Liver (tissue), 3 donors: Measurements from ENCODE around the gene BUB3.

Source experiments
- CTCF ChIP-seq: fragments of 150-350 bp; IDR thresholded peaks from 2 replicates; pipeline ENCODE4 v1.5.1; 2017; ENCODE audit warnings: improper control_type of control experiment, low read depth, low read length; ENCODE audit not compliant: missing input control
- EGR1 ChIP-seq, 2 donors: IDR thresholded peaks; 2 replicates each; pipeline ENCODE4 v1.6.1; 2016 to 2018; ENCODE audit warnings: antibody characterized with exemption in 2 of 2, low read depth in 2 of 2
- FOXA1 ChIP-seq: IDR thresholded peaks from 2 replicates; pipeline ENCODE4 v1.6.1; 2016; ENCODE audit warnings: antibody characterized with exemption
- GABPA ChIP-seq, 2 donors: IDR thresholded peaks in 1 of 2; conservative IDR thresholded peaks in 1 of 2; 2 replicates each; pipeline ENCODE4 v1.6.1; 2016; ENCODE audit warnings: antibody characterized with exemption in 2 of 2, mild to moderate bottlenecking in 1 of 2, moderate library complexity in 1 of 2
- RAD21 ChIP-seq, 2 donors: IDR thresholded peaks; 2 replicates each; pipeline ENCODE4 v1.6.1; 2016; ENCODE audit warnings: antibody characterized with exemption in 2 of 2, mild to moderate bottlenecking in 2 of 2
- RXRA ChIP-seq, 2 donors: IDR thresholded peaks; 2 replicates each; pipeline ENCODE4 v1.6.1; 2017 to 2018; ENCODE audit warnings: antibody characterized with exemption in 2 of 2, mild to moderate bottlenecking in 1 of 2
- SP1 ChIP-seq: IDR thresholded peaks from 2 replicates; pipeline ENCODE4 v1.6.1; 2018; ENCODE audit warnings: antibody characterized with exemption, mild to moderate bottlenecking
- YY1 ChIP-seq: IDR thresholded peaks from 2 replicates; pipeline ENCODE4 v1.6.1; 2016; ENCODE audit warnings: antibody characterized with exemption, mild to moderate bottlenecking
- ZBTB33 ChIP-seq: IDR thresholded peaks from 2 replicates; pipeline ENCODE4 v1.6.1; 2016; ENCODE audit warnings: antibody characterized with exemption
- TF ChIP-seq, protein P1 (sequence below): IDR thresholded peaks from 2 replicates; pipeline ENCODE4 v1.6.1; 2016; ENCODE audit warnings: antibody characterized with exemption, mild to moderate bottlenecking
- donor health status: healthy.
- donor health status: healthy.

DNA sequence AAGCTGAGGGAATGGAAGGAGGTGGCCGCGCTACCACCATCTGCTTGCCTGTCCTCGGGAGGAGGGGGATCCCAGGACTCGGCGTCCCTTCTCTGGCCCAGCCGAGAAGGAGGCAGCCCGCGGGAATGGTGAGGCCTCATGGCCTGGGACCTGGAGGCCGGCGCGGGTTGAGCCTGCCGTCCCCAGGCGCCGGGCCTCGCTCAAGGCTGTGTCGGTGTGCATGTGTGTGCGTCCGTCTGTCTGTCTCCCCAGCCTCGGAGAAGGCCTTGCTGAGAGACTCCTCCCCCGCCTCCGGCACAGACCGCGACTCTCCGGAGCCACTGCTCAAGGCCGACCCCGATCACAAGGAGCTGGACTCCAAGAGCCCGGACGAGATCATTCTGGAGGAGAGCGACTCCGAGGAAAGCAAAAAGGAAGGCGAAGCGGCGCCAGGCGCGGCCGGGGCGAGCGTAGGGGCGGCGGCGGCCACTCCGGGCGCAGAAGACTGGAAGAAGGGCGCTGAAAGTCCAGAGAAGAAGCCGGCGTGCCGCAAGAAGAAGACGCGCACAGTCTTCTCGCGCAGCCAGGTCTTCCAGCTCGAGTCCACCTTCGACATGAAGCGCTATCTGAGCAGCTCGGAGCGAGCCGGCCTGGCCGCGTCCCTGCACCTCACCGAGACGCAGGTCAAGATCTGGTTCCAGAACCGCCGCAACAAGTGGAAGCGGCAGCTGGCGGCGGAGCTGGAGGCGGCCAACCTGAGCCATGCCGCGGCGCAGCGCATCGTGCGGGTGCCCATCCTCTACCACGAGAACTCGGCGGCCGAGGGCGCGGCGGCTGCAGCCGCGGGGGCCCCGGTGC is 17.2 kb upstream of the BUB3 start:
- TF ChIP-seq CTCF (no peak), EGR1 (IDR thresholded peaks at IDR 0.05; ENCODE audit: low read depth in 2 of 2) (no peak), ZBTB33 (no peak), RAD21 (IDR thresholded peaks at IDR 0.05) (no peak), RXRA (IDR thresholded peaks at IDR 0.05) (no peak), GABPA (IDR thresholded peaks at IDR 0.05 in 1 of 2, conservative IDR thresholded peaks at IDR 0.05 in 1 of 2) (no peak), YY1 (no peak), FOXA1 (no peak), SP1 (no peak)
- TF ChIP-seq, protein P1, sequence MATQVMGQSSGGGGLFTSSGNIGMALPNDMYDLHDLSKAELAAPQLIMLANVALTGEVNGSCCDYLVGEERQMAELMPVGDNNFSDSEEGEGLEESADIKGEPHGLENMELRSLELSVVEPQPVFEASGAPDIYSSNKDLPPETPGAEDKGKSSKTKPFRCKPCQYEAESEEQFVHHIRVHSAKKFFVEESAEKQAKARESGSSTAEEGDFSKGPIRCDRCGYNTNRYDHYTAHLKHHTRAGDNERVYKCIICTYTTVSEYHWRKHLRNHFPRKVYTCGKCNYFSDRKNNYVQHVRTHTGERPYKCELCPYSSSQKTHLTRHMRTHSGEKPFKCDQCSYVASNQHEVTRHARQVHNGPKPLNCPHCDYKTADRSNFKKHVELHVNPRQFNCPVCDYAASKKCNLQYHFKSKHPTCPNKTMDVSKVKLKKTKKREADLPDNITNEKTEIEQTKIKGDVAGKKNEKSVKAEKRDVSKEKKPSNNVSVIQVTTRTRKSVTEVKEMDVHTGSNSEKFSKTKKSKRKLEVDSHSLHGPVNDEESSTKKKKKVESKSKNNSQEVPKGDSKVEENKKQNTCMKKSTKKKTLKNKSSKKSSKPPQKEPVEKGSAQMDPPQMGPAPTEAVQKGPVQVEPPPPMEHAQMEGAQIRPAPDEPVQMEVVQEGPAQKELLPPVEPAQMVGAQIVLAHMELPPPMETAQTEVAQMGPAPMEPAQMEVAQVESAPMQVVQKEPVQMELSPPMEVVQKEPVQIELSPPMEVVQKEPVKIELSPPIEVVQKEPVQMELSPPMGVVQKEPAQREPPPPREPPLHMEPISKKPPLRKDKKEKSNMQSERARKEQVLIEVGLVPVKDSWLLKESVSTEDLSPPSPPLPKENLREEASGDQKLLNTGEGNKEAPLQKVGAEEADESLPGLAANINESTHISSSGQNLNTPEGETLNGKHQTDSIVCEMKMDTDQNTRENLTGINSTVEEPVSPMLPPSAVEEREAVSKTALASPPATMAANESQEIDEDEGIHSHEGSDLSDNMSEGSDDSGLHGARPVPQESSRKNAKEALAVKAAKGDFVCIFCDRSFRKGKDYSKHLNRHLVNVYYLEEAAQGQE = no peak
